SH-SY5Y (cell line): ENCODE measurements around the gene SLC41A3.

Source experiments
- GATA2 ChIP-seq: IDR thresholded peaks from 2 replicates; pipeline ENCODE4 v1.6.1; 2011; ENCODE audit warnings: mild to moderate bottlenecking, low read depth, low read length
- GATA3 ChIP-seq: IDR thresholded peaks from 2 replicates; pipeline ENCODE4 v1.6.1; 2011; ENCODE audit warnings: low read depth, mild to moderate bottlenecking, low read length, moderate library complexity

GRCh38 chr3:126060613-126061145 lies 23.2 kb downstream of the SLC41A3 start:
- TF ChIP-seq GATA2 (no peak), GATA3 (no peak)
